Stimulated activated CD8-positive, alpha-beta memory T cell treated with anti-CD3 and anti-CD28 coated beads, Interleukin-4, amount 100 ng/mL, for 1 hour (primary cell): ENCODE measurements around the gene SST.

Experiments used
- DNase-seq, 2 donors: peaks; one replicate each; pipeline ENCODE4 v3.0.0-alpha.2; 2020; ENCODE audit warnings: low read depth in 2 of 2, low spot score in 1 of 2

The SST gene

DNA sequence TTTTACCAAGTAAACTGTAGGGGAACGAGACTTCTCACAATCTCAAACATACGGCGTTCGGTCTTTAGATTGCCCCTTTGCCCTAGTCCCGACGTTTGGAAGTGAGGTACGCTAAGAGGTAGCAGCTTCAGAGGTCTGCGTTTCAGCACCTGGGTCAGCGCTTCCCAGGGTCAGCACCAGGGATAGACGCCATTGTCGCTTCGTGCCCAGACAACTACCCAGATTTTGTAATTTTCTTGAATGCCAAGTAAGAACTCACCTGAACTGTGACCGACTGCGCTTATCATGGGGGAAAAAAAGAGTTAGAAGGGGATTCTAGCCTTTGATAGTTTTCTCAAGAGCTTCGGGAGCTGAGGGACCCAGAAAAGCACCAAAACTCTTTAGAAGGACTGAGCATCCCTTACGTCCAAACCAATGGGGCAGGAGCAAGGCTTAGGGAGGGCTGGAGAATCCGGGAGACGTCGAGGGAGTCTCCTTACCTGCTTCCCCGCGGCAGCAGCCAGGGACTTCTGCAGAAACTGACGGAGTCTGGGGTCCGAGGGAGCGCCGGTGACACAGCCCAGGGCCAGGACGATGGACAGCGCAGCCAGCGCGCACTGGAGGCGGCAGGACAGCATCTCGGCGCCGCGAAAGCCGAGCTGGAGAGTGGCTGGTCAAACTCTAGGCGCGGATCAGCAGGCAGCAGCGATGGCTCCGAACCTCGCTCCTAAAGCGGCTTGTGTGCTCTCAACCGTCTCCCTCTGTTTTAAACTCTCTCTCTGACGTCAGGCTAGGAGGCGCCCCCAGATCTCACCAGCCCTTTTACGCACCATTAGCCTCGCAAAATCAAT is at the start of gene SST:
TSS of gene SST (minus strand) at position 720 of the 830 bp plus-strand sequence. CDS start at position 617, 103 bp downstream.
- DNase-seq: no peak

- no peak for DNase-seq
Measured at GRCh38 chr3:187719628-187720336, 49.6 kb upstream of the SST start.

DNA sequence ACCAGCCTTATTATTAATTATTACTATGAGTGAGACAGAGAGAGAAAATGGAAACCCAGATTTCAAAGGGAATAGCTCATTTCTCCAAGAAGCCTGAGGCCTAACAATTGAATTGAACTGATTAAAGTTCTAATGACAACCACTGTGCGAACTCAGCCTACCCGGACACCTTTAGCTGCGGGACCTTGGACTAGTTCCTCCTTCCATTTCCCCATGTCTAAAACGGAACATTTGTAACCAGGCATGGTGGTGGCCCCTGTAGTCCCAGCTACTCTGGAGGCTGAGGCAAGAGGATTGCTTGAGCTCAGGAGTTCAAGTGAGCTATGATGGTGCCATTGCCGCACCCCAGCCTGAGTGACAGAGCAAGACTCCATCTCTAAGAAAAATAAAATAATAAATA is 48.6 kb upstream of the SST start:
- DNase-seq: no peak

- DNase-seq: no peak
Measured at GRCh38 chr3:187717572-187717971, 47.4 kb upstream of the SST start.

DNA sequence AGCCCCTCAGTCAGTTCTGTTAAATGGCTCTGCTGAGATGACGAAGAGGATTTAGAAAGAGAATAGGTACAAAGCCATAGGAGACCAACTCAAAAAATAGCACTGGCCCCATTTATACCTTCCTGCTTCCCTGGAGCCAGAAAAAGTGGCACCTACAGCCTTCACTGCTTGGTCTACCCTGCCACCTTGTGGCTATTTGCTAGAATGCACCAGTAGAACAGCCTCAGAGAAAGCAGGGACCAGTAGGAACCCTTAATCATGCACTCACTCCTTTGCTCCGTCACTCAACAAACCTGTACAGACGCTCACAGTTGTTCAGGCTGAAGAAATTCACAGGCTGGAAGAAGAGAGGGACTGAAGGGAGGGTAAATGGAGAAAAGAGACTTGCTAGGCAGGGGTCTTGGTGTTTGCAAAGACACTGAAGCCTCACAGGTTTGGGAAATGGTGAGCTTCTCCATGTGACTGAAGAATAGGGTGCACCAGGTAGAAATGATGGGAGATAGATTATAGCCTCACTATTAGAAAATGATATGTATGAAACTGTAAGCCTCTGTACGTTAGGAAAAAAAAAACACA is 44.3 kb upstream of the SST start:
- peak; percentile 28 to 45 for DNase-seq

- DNase-seq: no peak
Measured at GRCh38 chr3:187713504-187713903, 43.3 kb upstream of the SST start.

GRCh38 chr3:187709155-187709554 is 39.0 kb upstream of the SST start:
- DNase-seq: no peak

DNA sequence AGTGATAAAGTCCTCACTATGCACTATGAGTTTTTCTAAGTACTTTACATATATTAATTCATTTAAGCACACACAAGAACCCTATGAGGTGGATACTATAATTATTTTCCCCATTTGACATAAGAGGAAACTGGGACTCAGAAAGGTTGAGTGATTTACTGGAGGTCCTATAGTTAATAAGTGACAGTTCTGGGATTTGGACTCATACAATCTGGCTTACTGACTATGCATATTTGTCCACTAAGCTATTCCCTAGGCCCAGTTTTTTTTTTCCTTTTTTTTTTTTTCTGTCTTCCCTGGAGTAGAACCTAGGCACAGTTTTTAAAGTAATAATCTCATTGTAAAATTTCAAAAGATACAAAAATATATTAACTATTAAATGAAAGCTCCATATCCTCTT is 38.5 kb upstream of the SST start:
- no peak for DNase-seq

DNA sequence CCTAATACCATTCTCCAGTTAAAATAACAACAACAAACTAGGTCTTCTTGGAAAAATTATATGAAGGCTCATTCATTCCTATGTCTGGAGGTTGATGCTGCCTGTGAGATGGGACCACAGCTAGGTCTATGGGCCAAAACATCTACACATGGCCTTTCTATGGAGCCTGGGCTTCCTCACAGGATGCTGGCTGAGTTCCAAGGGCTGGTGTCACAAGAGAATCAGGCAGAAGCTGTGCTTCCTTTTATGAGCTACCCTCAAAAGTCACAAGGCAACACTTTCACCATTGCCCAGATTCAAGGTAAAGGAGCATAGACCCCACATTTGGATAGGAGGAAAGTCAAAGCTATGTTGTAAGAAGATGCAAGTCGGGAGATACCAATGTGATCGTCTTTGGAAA is 36.8 kb upstream of the SST start:
- DNase-seq: no peak

- DNase-seq: no peak
Measured at GRCh38 chr3:187705164-187705563, 35.0 kb upstream of the SST start.

GRCh38 chr3:187702507-187703033 is 32.4 kb upstream of the SST start, which contains the start of gene RTP2:
TSS of gene RTP2 (minus strand) at chr3:187702557. CDS start at chr3:187702128, 429 bp downstream.
- no peak for DNase-seq

GRCh38 chr3:187700249-187700648 is 30.1 kb upstream of the SST start:
- DNase-seq: no peak

- DNase-seq: no peak
Measured at GRCh38 chr3:187698499-187699399, 28.6 kb upstream of the SST start.

DNA sequence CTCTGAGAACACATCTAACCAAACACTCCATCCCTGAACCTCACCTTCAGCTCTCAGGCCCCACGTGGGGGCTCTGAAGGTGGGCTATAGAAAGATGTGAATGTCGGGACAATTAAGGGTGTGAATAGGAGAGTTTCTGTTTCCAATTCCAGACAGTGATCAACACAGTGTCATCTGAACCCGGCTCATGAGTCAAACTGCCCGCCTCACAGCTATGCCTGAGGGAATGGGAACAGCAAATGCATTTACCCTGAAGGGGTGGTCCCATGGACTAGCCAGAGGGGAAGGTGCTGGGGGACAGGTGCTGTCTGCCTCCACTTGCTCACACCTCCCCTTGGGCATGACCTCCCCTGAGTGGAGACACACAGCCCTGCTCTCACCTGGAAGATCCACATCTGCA is 25.8 kb upstream of the SST start:
- DNase-seq: no peak

- DNase-seq: no peak
Measured at GRCh38 chr3:187695449-187695848, 25.3 kb upstream of the SST start.

- no peak for DNase-seq
Measured at GRCh38 chr3:187694801-187695200, 24.6 kb upstream of the SST start.

DNA sequence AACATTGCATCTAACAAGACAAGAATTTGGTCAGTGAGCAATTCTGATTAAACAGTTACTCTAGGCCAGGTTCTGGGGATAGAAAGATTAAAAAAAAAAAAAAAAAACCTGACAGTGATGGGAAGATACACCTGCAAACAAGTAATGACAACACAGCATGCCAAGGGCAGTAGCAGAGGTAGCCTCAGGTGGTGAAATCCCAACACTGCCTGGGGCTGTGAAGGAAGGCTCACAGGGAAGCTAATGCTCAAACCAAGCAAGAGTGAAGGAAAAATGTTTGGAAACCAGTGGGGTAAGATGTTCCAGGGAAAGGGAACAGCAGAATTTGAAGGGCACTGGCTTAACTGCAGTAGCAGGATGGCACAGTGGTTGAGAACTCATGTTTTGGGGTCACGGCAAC is 23.2 kb upstream of the SST start:
- no peak for DNase-seq

- no peak for DNase-seq
Measured at GRCh38 chr3:187689984-187690383, 19.8 kb upstream of the SST start.

DNA sequence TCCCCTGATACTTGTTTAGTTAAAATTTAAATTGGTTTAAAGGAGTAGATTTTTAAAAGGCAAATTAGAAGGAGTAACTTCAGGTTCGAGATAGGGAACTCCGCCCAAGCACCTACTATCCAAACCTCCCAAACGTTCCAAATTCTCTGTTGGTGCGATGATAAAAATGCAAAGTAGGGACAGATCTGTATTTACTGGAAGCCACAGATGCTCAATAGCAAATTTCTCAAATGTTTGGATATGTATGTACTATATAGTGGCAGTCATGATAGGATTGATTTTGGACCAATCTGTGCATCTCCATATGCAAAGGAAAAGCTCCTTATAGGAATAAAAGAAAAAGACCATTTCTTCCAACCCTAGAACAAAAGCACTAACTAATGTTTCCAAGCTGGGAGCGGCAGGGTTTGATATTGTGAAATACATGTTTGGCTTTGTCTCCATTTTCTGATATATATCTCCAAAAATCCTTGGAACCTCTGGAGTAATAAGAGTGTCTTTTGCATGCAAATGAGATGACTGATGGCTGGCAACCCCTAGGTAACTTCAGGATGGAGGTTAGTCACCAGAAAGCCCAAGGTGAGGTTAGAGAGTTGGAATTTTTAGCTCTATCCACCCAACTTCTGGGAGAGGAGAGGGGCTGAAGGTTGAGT is 16.6 kb upstream of the SST start:
- DNase-seq: no peak

GRCh38 chr3:187685948-187686347 is 15.8 kb upstream of the SST start:
- DNase-seq: no peak
